HL-60/S4 (cell line): Measurements from ENCODE around the gene ZC3H12C.

Experiments
- in situ Hi-C: fragments of 300-500 bp; cut with MboI; formaldehyde crosslinking; loops from 2 replicates; pipeline ENCODE4 v1.14.3; 2022; ENCODE audit warnings: low sequenced_read_pairs

ZC3H12C gene

DNA sequence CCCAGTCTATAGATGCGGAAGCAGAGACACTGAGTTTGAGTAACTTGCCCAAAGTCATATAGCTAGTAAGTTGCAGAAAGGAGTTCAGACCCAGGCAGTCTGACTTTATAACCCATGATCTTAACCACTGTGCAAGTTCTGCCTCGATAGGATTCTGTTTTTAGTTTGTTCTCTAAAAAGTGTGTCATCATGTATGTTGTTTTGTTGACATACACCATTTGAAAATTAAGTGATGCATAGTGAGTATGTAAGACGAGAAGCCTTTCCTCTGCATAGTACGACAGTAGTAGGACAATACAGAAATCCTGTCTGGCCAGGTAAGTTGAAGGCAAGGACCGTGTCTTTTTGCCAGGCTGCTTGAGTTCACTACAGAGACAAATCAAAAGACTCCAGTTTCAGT is 3.3 kb downstream of the ZC3H12C start:
- in situ Hi-C loops = no loop called here

DNA sequence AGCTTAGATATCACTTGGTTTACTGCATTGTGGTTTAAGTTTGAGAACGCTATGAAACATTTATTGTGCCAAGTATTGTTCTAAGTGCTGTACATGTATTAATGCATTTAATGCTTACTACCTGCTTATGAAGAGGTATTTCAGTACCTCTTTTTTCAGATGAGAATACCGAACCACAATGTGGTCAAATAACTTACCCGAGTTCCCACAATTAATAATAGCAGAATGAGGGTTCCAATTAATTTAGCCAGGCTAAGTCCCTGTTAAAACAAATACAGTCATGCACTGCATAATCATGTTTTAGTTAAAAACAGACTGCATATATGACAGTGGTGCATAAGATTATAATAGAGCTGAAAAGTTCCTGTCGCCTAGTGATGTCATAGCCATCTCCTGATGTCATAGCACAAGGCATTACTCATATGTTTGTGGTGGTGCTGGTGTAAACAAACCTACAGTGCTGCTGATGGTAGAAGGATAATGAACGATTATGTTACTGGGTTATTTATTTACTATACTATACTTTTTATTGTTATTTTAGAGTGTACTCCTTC is 4.3 kb downstream of the ZC3H12C start:
- in situ Hi-C loops = no loop called here

DNA sequence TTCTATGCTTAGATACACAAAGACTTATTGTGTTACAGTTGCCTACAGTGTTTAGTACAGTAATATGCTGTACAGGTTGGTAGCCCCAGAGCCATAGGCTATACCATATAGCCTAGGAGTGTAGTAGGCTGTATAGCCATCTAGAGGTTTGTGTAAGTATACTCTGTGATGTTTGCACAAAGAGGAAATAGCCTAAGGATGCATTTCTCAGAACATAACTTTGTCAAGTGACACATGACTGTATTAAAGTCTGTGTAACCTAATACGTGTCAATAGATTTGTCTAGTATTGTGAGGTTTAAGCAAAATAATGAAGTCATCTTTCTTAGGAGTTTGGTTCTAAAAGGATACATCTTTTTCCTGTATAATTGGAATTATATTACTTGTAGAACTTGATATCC is 5.5 kb downstream of the ZC3H12C start:
- in situ Hi-C loops = no loop called here

DNA sequence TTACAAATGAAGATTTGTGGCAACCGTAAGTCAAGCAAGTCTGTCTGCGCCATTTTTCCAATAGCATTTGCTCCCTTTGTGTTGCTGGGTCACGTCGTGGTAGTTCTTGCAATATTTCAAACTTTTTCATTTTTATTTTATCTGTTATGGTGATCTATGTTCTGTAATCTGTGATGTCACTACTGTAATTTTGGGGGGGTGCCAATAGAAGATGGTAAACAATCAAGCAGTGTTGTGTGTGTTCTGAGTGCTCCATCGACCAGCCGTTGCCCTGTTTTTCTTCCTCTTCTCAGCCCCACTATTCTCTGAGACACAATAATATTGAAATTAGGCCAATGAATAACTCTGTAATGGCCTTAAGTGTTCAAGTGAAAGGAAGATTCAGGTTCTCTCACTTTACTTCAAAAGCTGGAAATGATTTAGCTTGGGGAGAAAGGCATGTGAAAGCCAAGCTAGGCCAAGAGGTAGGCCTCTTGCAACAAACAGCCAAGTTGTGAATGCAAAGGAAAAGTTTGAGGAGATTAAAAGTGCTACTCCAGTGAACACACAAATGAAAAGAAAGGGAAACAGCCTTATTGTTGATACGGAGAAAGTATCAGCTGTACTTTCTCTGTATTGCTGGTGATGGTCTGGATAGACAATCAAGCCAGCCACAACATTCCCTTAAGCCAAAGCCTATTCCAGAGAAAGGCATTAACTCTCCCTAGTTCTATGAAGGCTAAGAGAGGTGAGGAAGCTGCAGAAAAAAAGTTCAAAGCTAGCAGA is 7.5 kb downstream of the ZC3H12C start:
- in situ Hi-C loops = no loop called here

DNA sequence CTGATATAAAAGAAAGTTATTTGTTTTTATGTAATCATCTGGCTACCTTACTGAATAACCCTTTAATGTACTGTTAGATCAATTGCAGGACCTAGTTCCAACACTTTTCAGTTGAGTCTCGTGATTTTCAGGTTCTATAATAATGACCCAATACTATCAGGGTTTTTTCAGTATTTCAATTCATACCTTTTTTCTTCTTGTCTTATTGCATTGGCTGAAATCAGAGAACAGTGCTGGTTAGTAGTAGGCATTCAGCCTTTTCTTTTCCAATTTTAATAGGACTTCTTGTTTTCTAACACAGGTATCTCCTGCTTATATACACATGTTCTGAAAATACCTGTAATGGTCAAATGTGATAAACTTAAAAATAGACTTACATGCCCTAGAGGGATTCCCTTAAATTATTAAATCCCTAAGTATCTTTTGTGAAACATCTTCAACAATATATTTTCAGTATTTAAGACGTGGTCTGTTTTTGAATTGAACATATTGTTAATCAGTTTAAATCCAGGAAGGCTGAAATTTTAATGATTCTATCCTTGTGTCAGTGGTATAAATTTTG is 13.6 kb downstream of the ZC3H12C start:
- in situ Hi-C loops = no loop called here

DNA sequence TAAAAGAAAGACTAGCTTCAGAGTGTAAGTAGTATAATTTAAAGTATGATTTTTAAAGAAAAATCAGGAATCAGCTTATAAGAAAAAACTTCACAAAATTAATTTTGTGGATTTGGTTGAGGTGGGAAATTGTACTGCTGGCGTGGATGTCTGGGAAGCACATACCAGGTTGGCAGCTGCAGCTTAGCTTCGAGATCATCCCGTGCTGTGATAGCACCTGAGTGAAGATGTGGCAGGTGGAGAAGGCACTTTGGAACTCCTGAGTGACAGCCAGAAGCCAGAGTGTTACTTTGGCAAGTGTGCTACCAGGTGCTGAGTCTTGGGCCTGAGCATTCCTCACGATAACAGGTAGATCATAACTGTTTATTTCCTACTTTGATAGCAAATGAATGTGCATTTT is 17.7 kb downstream of the ZC3H12C start:
- in situ Hi-C loops = no loop called here

DNA sequence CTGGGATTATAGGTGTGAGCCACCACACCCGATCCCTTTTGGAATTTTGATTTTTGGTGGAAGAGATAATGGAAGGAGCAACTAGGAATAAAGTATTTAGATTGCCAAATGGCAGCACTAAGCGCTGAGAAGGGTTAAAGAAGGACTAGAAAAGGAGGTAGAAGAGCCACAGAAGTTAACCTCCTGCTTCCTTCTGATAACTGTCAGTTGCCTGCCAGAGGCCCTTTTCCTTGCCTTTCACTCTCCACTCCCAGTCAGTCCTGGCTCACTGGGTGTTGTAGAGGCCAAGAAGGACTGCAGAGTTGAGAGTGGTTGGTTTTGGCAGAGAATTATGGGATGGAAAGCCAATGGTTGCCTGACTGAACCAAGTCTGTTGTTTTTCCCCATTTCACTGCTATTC is 19.3 kb downstream of the ZC3H12C start:
- in situ Hi-C loops = no loop called here

DNA sequence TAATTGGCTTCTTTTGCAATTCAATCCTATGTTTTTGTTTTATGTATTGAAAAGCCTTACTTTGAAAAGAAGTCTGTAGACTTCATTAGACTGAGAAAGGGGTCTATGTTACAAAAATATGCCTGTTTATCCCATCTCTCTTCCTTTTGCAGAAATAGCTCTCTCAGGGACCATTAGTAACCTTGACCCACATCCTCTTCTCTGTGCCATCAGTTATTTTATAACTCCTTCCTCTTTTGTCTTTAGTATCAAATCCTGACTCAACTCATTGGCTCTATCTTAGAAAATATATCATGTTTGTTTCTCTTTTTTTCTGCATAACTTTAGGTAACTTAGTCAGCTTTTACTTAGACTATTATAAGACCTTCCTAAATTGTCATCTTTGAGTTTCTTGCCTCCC is 20.3 kb downstream of the ZC3H12C start:
- in situ Hi-C loops = no loop called here

DNA sequence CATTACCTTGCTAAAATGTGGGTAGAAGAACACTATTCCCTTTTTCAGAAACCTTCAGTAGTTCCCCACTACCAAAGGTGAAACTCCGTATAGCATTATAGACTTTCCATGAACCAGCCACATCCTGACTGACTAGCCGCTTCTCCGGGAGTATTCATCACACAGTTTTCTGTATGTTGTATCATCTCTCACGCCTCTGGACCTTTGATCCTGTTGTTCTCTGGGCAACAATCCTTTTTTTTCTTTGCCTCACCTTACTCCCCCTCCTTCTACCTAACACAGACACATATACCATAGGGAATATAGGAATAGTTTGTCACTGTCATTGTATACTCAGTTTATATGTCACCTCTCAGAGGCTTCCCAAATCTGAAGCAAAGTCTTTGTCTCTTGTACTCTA is 20.8 kb downstream of the ZC3H12C start:
- in situ Hi-C loops = no loop called here

DNA sequence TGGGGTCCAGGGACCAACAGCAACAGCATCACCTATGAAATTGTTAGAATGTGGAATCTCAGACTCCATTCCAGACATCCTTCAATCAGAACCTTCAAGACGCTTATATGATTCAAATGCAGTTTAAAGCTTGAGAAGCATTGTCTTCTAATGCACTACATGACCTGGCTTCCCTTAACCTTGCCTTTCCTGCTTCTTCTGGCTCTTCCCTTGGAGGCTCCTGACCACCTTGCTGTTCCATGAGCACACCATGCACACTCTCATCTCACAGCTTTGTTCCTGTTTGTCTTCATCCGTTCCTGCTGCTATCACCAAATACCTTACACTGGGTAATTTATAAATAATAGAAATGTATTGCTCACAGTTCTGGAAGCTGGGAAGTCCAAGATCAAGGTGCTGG is 26.1 kb downstream of the ZC3H12C start:
- in situ Hi-C loops = no loop called here

DNA sequence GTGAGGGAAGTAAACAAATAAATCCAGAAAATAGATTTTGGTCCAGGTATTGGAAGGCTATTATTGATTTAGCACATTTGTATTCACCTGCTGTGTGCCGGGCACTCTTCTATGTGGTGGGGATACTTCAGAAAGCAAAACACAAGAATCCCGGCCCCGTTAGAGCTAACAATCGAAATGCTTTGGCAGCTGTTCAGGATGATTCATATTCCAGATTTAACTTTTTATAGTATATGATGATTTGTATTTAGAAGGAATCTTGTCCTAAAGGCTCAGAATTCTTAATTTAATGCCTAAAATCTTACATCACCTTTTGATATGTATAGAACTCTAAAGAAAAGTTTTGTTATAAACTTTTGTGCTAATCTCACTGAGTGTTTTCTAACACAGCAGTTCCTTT is 28.0 kb downstream of the ZC3H12C start:
- in situ Hi-C loops = no loop called here

DNA sequence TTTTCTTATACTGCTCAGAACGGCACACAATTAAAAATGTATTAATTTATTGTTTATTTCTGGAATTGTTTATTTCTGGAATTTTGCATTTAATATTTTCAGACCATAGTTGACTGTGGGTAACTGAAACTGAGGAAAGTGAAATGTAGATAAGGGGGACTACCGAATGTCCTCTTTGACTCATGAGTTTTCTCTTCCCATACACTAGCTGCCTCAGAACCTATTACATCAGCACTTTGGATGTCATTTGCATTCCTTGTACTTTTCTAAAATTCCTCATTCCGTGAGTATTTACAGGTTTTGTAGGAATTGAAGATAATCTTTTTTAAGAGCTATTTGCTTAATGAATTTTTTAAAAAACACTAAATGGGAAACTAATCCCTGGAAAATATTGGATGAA is 29.8 kb downstream of the ZC3H12C start:
- in situ Hi-C loops = no loop called here

DNA sequence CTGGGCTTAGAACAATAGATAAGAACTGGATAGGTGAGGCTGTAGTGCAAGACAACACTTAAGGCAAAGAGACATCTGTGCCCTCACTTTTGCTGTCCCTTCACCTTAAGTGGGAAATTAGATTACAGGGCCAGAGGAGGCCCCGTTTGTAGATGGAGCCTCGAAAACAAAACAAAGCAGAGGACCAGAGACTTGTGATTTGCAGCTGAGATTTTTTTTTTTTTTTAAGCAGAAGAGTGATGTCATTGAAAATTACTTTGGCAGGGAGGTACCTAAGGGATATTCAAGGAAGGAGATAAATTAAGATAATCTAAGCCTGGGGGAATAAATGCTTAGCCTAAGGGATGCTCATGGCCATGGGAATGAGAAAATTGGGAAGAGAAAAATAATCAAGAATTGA is 31.4 kb downstream of the ZC3H12C start:
- in situ Hi-C loops = no loop called here

DNA sequence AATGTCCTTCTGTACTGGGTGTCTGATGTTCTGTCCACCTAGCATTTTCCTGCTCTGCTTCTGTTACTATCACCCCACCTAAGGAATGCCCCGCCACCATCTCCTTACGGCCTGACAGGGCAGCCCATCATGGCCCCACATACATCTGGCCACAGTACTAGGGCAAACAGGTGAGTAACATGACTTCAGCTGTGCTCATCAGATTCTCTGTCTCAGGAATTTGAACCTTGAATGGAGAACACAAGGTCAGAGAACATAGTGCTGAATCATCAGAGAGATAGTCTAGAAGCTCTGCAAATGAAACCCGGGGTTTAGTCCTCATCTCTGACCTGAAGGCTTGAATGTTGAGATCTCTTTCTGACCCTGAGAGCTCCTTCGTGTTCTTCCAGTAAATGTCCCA is 32.4 kb downstream of the ZC3H12C start:
- in situ Hi-C loops = no loop called here

DNA sequence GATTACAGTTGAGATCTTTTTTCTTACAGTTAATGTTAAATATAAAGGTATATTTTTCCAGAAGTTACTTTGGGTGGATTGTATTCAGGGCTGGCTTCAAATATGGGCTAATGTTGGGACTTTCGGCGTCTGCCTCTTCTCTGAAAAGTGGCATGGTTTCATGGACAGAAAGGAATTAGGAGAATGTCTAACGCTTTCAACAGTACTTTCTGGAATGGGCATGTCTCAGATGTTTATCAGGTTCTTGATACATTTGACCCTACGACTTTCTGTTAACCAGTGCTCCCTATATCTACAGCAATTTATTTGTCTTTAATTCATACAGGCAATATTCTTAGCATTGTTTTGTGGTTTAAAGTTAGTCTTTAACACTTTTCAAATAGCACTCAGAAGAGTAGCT is 33.7 kb downstream of the ZC3H12C start:
- in situ Hi-C loops = no loop called here

DNA sequence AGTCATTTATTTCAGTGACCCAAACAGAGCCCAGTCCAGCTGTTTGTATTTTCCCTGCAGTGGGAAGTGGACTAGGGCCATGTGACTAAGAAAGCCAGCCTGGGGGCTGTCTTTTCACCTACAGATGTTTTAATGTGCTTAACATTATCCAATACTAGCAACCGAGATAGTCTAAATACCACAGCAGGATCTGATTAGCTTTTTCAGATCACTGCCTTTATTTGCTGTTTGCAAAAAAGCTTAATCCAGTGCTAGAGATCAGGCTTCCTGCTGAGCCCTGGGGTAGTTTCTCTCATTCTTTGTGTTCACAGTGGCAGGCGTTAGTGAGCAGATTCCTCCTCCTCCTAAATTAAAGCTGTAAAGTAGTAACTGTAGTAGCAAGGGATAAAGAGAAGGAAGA is 35.0 kb downstream of the ZC3H12C start:
- in situ Hi-C loops = no loop called here

DNA sequence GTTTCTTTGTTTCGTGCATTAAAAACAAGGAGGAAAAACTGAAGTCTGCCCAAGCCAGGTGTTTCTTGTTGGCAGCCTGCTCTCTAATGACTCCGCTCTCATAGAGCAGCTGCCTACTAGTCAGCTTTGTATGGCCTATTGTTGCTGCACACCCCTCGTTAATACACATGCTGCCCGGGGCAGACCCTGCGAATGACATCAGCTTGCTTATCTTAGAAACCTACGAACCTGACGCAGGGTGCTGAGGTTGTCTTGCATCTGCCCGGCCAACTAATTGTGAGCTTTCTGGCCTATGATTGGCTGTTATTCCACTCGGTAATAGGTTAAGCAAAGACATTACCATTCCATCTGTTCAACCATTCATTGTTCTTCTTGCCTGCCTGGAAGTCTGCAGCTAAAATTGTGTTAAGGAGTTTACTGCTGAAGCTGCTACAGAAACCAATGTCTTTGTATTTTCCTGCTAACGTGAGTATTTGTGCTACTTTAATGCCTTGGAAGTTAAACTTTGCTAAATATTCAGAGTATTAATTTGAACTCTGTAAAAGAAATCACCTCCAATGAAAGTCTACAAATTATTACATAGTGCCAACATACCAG is 37.5 kb downstream of the ZC3H12C start:
- in situ Hi-C loops = no loop called here

DNA sequence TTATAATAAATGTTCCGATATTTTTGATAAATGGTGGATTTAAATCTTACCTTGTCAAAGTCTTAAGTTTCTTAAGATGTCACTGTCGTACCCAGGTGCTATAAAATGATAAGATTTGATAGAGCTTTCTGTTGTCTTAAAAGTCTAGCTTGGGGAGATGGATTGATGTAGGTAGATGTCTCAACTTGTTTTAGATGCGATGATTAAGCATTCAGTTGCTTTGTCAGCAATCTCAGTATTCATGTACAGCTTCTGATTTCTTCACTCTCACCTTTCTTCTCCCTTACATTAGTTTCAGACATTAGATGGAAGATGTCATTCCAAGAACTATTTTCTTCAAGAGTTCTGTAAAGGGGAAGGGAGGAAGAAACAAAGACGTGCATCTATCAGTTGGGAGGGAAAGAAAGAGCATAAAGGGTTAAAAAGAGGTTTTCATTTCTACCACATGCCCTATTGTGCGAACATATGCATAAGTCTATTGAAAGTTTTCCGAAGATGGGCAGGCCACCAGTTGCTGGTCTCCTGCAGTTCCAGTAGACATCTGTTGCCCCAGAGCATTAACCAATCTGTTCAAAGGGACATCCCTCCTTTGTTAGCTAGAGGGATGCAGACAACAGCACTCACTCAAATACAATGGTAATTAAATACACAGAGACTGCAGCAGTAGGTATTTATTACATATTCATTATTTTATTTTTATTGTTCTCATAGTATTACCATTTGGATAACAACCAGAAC is 38.4 kb downstream of the ZC3H12C start:
- in situ Hi-C loops = no loop called here

DNA sequence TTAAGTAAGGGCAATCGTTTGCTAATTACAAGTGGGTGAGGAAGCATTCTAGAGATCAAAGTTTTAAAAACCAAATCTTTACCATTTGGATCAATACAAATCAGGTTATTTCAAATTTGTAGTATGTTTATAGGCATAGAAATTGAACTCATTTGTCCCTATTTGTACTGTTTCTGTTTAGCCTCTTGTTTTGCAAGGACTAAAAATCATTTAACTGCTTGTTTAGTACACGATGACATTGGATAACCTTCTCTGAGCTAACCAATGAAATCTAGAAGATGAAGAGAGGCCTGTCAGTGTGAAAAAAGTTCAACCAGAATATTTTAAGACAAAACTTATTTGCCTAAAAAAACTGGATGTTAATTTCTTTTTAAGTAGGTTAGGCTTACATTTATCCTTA is 40.0 kb downstream of the ZC3H12C start:
- in situ Hi-C loops = no loop called here

DNA sequence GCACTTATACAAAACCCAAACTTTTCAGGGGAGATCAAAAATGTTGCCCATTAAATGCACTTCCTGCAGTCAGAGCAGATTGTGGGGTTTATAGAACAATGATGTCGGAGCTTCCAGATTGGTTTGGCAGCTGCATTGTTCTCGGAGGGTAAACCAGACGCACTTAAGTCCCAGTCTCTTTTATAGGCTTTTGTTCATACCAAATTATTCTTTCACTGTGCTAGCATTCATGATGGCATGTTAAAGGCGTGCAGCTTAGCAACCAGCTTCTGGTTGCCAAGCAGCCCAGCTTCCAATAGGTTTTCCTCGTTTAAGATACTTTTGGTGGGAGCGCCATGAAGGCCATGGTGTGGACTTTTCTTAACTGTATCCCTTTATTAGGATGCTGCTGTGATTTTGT is 40.9 kb downstream of the ZC3H12C start:
- in situ Hi-C loops = no loop called here

DNA sequence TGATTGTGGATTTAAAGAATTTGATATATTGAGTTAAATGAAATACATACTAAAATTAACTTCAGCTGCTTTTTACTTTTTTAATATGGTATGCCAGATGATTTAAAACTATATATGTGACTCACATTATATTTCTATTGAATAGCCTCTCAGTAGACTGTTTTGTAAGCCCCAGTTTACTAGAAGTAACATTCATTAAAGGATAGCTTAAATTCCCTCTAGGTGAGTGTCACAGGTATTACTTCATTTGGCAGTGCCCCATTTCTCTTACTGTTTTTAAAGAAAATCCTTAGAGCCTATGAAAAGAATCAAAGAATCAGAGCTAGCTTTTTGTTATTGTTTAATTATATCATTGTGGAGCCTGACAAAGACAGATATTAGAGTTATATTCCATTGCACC is 48.6 kb downstream of the ZC3H12C start:
- in situ Hi-C loops = no loop called here
